H1 (cell line): ENCODE data around the gene ME3. TPM values are rescaled to one million over a fixed set of nuclear protein-coding genes. Genes with fewer than 3 reads are reported as not detected.

ENCODE experiments used
- CTCF ChIA-PET: fragments of 300-600 bp; sonication (Branson Sonifier 250); formaldehyde crosslinking; loops from one replicate; lab custom pipeline; 2021; ENCODE audit not compliant: partially characterized antibody; lab: Charles Lee
- POLR2A ChIA-PET: fragments of 300-600 bp; sonication (Branson Sonifier 250); formaldehyde crosslinking; loops from one replicate; lab custom pipeline; 2021; ENCODE audit warnings: inconsistent platforms; ENCODE audit not compliant: partially characterized antibody; lab: Charles Lee
- DNase-seq, 2 experiments: peaks; one replicate each; pipeline versions ENCODE4 v3.0.0 to v3.0.0-alpha.2; 2010 to 2022; ENCODE audit warnings: low spot score in 2 of 2, low read depth in 1 of 2, mixed read lengths in 1 of 2
- FAIRE-seq: peaks from 2 replicates; lab custom pipeline; 2011; peaks lifted over from hg19 to GRCh38; lab: Jason Lieb, UNC
- H2AFZ ChIP-seq: 2 replicates; pipeline ENCODE4 v1.8.1; 2012; ENCODE audit warnings: low read length, inconsistent platforms
- H2AK5ac ChIP-seq: 2 replicates; pipeline ENCODE4 v1.6.1; 2013; ENCODE audit warnings: low read depth, low read length
- H2BK120ac ChIP-seq: replicated peaks from 2 replicates; pipeline ENCODE3; 2013; ENCODE audit warnings: low read depth, low read length, inconsistent platforms
- H2BK12ac ChIP-seq: 2 replicates; pipeline ENCODE4 v1.6.1; 2013; ENCODE audit warnings: low read depth, low read length
- H2BK15ac ChIP-seq: 2 replicates; pipeline ENCODE4 v1.6.1; 2013; ENCODE audit warnings: low read length
- H2BK20ac ChIP-seq: 2 replicates; pipeline ENCODE4 v1.6.1; 2013; ENCODE audit warnings: low read length
- H2BK5ac ChIP-seq: 2 replicates; pipeline ENCODE4 v1.6.1; 2013; ENCODE audit warnings: low read depth, low read length
- H3K14ac ChIP-seq: 2 replicates; pipeline ENCODE4 v1.6.1; 2013; ENCODE audit warnings: inconsistent platforms; ENCODE audit not compliant: insufficient read length
- H3K18ac ChIP-seq: 2 replicates; pipeline ENCODE4 v1.6.1; 2013; ENCODE audit warnings: low read length; ENCODE audit errors: extremely low read depth
- H3K23ac ChIP-seq: 2 replicates; pipeline ENCODE4 v1.6.1; 2013; ENCODE audit warnings: inconsistent platforms; ENCODE audit not compliant: insufficient read length
- H3K23me2 ChIP-seq: 2 replicates; pipeline ENCODE4 v1.6.1; 2013; ENCODE audit warnings: low read depth, low read length
- H3K27ac ChIP-seq: 2 replicates; pipeline ENCODE4 v1.6.1; 2011; ENCODE audit warnings: low read depth, low read length, inconsistent platforms
- H3K27me3 ChIP-seq, 4 experiments: replicated peaks in 1 of 4; 1 replicate in 1 of 4; 2 replicates in 3 of 4; pipeline versions ENCODE4 v1.6.1 to v1.8.1; 2011 to 2013; ENCODE audit warnings: low read length in 3 of 4, mild to moderate bottlenecking in 3 of 4, inconsistent platforms in 2 of 4, mixed read lengths in 2 of 4, moderate library complexity in 1 of 4; ENCODE audit not compliant: control insufficient read depth in 3 of 4, insufficient read depth in 3 of 4; ENCODE audit errors: extremely low read depth in 1 of 4
- H3K36me3 ChIP-seq, 4 experiments: 2 replicates each; pipeline versions ENCODE4 v1.6.1 to v1.8.1; 2011 to 2013; ENCODE audit warnings: mild to moderate bottlenecking in 4 of 4, low read length in 3 of 4, moderate library complexity in 2 of 4, control low read depth in 1 of 4, inconsistent platforms in 1 of 4; ENCODE audit not compliant: insufficient read depth in 4 of 4, control insufficient read depth in 2 of 4
- H3K4ac ChIP-seq: replicated peaks from 2 replicates; pipeline ENCODE3; 2013; ENCODE audit warnings: low read length, low read depth, mixed read lengths, inconsistent platforms; ENCODE audit not compliant: insufficient read length
- H3K4me1 ChIP-seq, 4 experiments: replicated peaks in 1 of 4; 1 replicate in 1 of 4; 2 replicates in 3 of 4; pipeline versions ENCODE4 v1.6.1 to v1.8.1; 2011 to 2013; ENCODE audit warnings: low read length in 3 of 4, inconsistent platforms in 2 of 4, mixed read lengths in 1 of 4; ENCODE audit not compliant: insufficient read depth in 4 of 4, control insufficient read depth in 3 of 4
- H3K4me2 ChIP-seq, 2 experiments: 2 replicates each; pipeline versions ENCODE4 v1.6.1 to v1.8.1; 2011 to 2013; ENCODE audit warnings: low read depth in 2 of 2, low read length in 2 of 2, control low read depth in 1 of 2, inconsistent platforms in 1 of 2, mild to moderate bottlenecking in 1 of 2; ENCODE audit not compliant: insufficient read depth in 1 of 2
- H3K4me3 ChIP-seq, 4 experiments: fragments of 200-600, 300-600 bp in 1 of 4; sonication (generic), shearing (Covaris generic), sonication (Bioruptor Twin) in 1 of 4; 2 replicates each; pipeline versions ENCODE4 v1.5.1 to v1.8.1; 2011 to 2016; ENCODE audit warnings: low read length in 4 of 4, low read depth in 3 of 4, control low read depth in 2 of 4, inconsistent platforms in 2 of 4, mild to moderate bottlenecking in 2 of 4, mixed read lengths in 1 of 4, moderate library complexity in 1 of 4; ENCODE audit not compliant: insufficient read depth in 2 of 4; ENCODE audit errors: extremely low read depth in 1 of 4
- H3K56ac ChIP-seq: replicated peaks from 2 replicates; pipeline ENCODE3; 2013; ENCODE audit warnings: low read depth, mild to moderate bottlenecking, mixed read lengths, low read length, inconsistent platforms; ENCODE audit not compliant: insufficient read length
- H3K79me1 ChIP-seq: 2 replicates; pipeline ENCODE4 v1.6.1; 2013; ENCODE audit warnings: low read depth, low read length, control low read depth
- H3K79me2 ChIP-seq, 2 experiments: 2 replicates each; pipeline versions ENCODE4 v1.6.1 to v1.8.1; 2012 to 2013; ENCODE audit warnings: low read length in 2 of 2, mild to moderate bottlenecking in 2 of 2, inconsistent platforms in 1 of 2; ENCODE audit not compliant: insufficient read depth in 2 of 2, control insufficient read depth in 1 of 2
- H3K9ac ChIP-seq, 4 experiments: replicated peaks in 1 of 4; 1 replicate in 1 of 4; 2 replicates in 3 of 4; pipeline versions ENCODE4 v1.6.1 to v1.8.1; 2011 to 2013; ENCODE audit warnings: low read depth in 3 of 4, low read length in 3 of 4, control low read depth in 2 of 4, mild to moderate bottlenecking in 2 of 4, moderate library complexity in 2 of 4, inconsistent platforms in 1 of 4; ENCODE audit errors: extremely low read depth in 1 of 4
- H3K9me3 ChIP-seq, 2 experiments: 2 replicates each; pipeline versions ENCODE4 v1.6.1 to v1.8.1; 2012 to 2013; ENCODE audit warnings: mild to moderate bottlenecking in 2 of 2, moderate library complexity in 2 of 2, control low read depth in 1 of 2, inconsistent platforms in 1 of 2, low read depth in 1 of 2, low read length in 1 of 2, mixed read lengths in 1 of 2; ENCODE audit not compliant: insufficient read depth in 2 of 2
- H4K20me1 ChIP-seq, 2 experiments: replicated peaks in 1 of 2; 2 replicates each; pipeline versions ENCODE3 to v1.8.1; 2011 to 2013; ENCODE audit warnings: inconsistent platforms in 2 of 2, low read length in 2 of 2, mild to moderate bottlenecking in 1 of 2; ENCODE audit not compliant: insufficient read depth in 2 of 2, control insufficient read depth in 1 of 2
- H4K5ac ChIP-seq: 2 replicates; pipeline ENCODE4 v1.6.1; 2013; ENCODE audit warnings: low read length, low read depth, mixed read lengths, inconsistent platforms; ENCODE audit not compliant: insufficient read length
- H4K8ac ChIP-seq: 2 replicates; pipeline ENCODE4 v1.8.0; 2013; ENCODE audit warnings: mild to moderate bottlenecking, moderate library complexity, low read length, inconsistent platforms; ENCODE audit not compliant: insufficient read depth; ENCODE audit errors: extremely low read depth
- H4K91ac ChIP-seq: replicated peaks from 2 replicates; pipeline ENCODE3; 2013; ENCODE audit warnings: low read length, mixed read lengths, inconsistent platforms; ENCODE audit not compliant: insufficient read length
- FOSL1 ChIP-seq: IDR thresholded peaks from 2 replicates; pipeline ENCODE4 v1.6.1; 2011; ENCODE audit warnings: mild to moderate bottlenecking, low read depth, low read length, moderate library complexity; ENCODE audit not compliant: insufficient read depth
- WGBS, 2 experiments: shearing (Covaris generic) in 1 of 2; methylation state at CpG; one replicate each; pipeline versions ENCODE4 v1.1.6 to v1.1.7; 2013 to 2015; ENCODE audit warnings: low lambda C conversion rate in 2 of 2, mixed read lengths in 2 of 2, inconsistent platforms in 1 of 2, low coverage in 1 of 2, missing lambda C conversion rate in 1 of 2; ENCODE audit not compliant: insufficient replicate concordance in 2 of 2, insufficient coverage in 1 of 2, insufficient read length in 1 of 2; ENCODE audit errors: extremely low coverage in 1 of 2, missing lambda C conversion rate in 1 of 2; 5-methylcytosine and 5-hydroxymethylcytosine counted together
- polyA plus RNA-seq, 7 experiments: library from polyadenylated mRNA; depleted of rRNA in 3 of 7; stranded (reverse) in 5 of 7; unstranded in 2 of 7; fragments of >200 nt in 5 of 7; fragments of 200-250 nt in 2 of 7; gene quantifications; 1 replicate in 5 of 7; 2 replicates in 1 of 7; 4 replicates in 1 of 7; pipeline versions ENCODE4 v1.2.1 to v1.2.3, GENCODE V29; 2011 to 2013; ENCODE audit warnings: missing spikeins in 2 of 7, mixed read lengths in 2 of 7
- total RNA-seq: library from RNA; stranded (reverse); fragmentation: NEBNext Ultra II Directional; extraction: Animal tissue kit (Norgen Biotek cat#: 25700); gene quantifications from 2 replicates; pipeline ENCODE4 v1.2.1, GENCODE V29; 2021

Gene ME3
- total and polyA plus RNA-seq, 2 of the 8 experiments (the other 6 are each of a cell fraction or from before 2014, with no cell fraction given) = 1.5 to 2.8 TPM

GRCh38 chr11:86708669-86709068 is 36.3 kb upstream of the ME3 start:
- Histone ChIP-seq H2BK15ac (no peak overlapping the region), H2BK12ac (no peak overlapping the region), H3K79me2 (no peaks in the 10 kb centered on the region), H3K36me3 (no peaks in the 10 kb centered on the region), H3K56ac (no peak overlapping the region), H4K5ac (no peak overlapping the region), H3K9me3 (0 out of 4 replicates have a peak, but pooled peaks cover 0 to 3% of the 10 kb centered on the region in 2 experiments), H2BK120ac (no peak overlapping the region), H3K23ac (no peak overlapping the region), H3K27me3 (no peaks in the 10 kb centered on the region), H3K9ac (no peak overlapping the region), H2AFZ (no peak overlapping the region), H3K23me2 (no peaks in the 10 kb centered on the region), H3K27ac (no peak overlapping the region), H4K8ac (no peak overlapping the region), H3K4me1 (no peaks in the 10 kb centered on the region), H4K20me1 (no peaks in the 10 kb centered on the region), H4K91ac (no peak overlapping the region), H3K4me2 (no peak overlapping the region), H3K4ac (no peak overlapping the region), H2AK5ac (no peak overlapping the region), H3K79me1 (no peaks in the 10 kb centered on the region), H3K14ac (no peak overlapping the region), H3K4me3 (no peak overlapping the region), H3K18ac (no peak overlapping the region), H2BK20ac (no peak overlapping the region), H2BK5ac (no peak overlapping the region)
- CTCF ChIA-PET = interaction anchor here (0.5 to 0.9 kb wide), 2 partner anchors 33 to 51 kb away, joined by 3 read pairs; no protein-coding TSS in a partner anchor
- DNase-seq (no peak), FAIRE-seq (no peak)
- POLR2A ChIA-PET = no interaction called here
- 81% methylated on average over 2 of the region's 2 CpGs; no CpG with 5 or more reads in 1 of the 2 experiments for WGBS, 2 experiments
- no peak for TF ChIP-seq FOSL1
